Measurements from ENCODE around the gene RAI1. TPM values are rescaled to one million over a fixed set of nuclear protein-coding genes. Genes with fewer than 3 reads are reported as not detected.

The RAI1 gene
- total and polyA plus RNA-seq, 2 of the 13 experiments (the other 11 are each of a cell fraction or from before 2014, with no cell fraction given) = 3.4 to 5.2 TPM

DNA sequence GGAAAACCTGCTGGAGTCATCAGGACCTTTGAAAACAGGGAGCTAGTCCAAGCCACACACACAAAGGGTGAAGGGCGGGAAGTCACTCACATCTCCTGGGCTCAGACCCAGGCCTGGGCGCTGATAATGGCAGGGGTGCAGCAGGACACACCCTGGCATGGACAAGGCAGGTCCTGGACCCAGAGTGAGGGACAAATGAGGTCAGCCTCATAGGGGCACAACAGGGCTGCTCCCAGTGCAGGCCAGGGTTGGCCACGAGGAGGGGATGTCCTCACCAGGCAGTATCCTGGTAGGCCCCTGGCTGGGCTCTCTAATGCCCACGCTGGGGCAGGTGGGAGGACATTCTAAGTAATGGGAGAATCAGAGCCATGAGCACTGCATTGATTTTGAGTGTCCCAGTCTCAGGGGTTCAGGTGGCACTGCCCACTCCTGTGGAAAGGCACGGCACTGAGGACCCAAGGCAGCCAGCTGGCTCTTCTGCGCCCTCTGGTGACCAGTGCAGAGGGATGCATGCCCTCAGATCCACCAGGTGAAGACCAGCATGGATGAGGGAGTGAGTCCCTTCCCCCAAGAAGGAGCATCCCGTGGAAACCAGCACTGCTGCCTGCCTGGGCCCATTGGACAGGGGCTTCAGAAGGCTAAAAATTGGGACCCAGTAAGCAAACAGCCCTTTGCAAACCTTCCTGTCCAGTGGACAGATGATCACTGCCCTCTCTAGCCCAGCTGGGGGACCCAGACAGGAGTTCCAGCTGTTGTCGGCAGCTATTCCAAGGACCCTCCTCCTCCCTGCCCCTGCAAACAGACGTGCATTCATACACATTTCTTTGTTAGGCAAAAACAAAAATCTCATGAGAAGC, 178.9 kb downstream of the RAI1 start (continued):
- 0 out of 2 replicates have a peak, but pooled peaks have one; percentile 47 for TF ChIP-seq ZNF230 (CRISPR knock-in tag; IDR thresholded peaks at IDR 0.05)
- peak; percentile 36; the same call in 1 of the 2 replicates for TF ChIP-seq KDM5B (CRISPR knock-in tag; IDR thresholded peaks at IDR 0.05; ENCODE audit: borderline replicate concordance)
- TF ChIP-seq ZBTB42 (CRISPR knock-in tag; IDR thresholded peaks at IDR 0.05) = no peak
- TF ChIP-seq NR2F6 (IDR thresholded peaks at IDR 0.05) = no peak
- TF ChIP-seq NR2F6 (CRISPR knock-in tag; IDR thresholded peaks at IDR 0.05) = peak; percentile 54; the same call in 1 of the 2 replicates
- TF ChIP-seq, protein P1, sequence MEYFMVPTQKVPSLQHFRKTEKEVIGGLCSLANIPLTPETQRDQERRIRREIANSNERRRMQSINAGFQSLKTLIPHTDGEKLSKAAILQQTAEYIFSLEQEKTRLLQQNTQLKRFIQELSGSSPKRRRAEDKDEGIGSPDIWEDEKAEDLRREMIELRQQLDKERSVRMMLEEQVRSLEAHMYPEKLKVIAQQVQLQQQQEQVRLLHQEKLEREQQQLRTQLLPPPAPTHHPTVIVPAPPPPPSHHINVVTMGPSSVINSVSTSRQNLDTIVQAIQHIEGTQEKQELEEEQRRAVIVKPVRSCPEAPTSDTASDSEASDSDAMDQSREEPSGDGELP (IDR thresholded peaks at IDR 0.05; ENCODE audit: borderline replicate concordance, low read depth) = peak; percentile 35; the same call in 1 of the 2 replicates
- no peak for TF ChIP-seq FIP1L1 (IDR thresholded peaks at IDR 0.05; ENCODE audit: borderline replicate concordance, insufficient read depth, low read depth, low read length)
- TF ChIP-seq, protein P2, sequence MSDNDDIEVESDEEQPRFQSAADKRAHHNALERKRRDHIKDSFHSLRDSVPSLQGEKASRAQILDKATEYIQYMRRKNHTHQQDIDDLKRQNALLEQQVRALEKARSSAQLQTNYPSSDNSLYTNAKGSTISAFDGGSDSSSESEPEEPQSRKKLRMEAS (IDR thresholded peaks at IDR 0.05) = peak; percentile 52; the same call in 1 of the 2 replicates
- no peak for TF ChIP-seq HNF4G (IDR thresholded peaks at IDR 0.05; ENCODE audit: borderline replicate concordance, low read depth, low read length)
- no peak for TF ChIP-seq HNF4G (CRISPR knock-in tag; IDR thresholded peaks at IDR 0.05; ENCODE audit: borderline replicate concordance, low read depth)
- TF ChIP-seq, protein P3, sequence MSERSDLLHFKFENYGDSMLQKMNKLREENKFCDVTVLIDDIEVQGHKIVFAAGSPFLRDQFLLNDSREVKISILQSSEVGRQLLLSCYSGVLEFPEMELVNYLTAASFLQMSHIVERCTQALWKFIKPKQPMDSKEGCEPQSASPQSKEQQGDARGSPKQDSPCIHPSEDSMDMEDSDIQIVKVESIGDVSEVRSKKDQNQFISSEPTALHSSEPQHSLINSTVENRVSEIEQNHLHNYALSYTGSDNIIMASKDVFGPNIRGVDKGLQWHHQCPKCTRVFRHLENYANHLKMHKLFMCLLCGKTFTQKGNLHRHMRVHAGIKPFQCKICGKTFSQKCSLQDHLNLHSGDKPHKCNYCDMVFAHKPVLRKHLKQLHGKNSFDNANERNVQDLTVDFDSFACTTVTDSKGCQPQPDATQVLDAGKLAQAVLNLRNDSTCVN (CRISPR knock-in tag; IDR thresholded peaks at IDR 0.05; ENCODE audit: borderline replicate concordance) = 0 out of 2 replicates have a peak, but pooled peaks have one; percentile 43
- TF ChIP-seq, protein P4, sequence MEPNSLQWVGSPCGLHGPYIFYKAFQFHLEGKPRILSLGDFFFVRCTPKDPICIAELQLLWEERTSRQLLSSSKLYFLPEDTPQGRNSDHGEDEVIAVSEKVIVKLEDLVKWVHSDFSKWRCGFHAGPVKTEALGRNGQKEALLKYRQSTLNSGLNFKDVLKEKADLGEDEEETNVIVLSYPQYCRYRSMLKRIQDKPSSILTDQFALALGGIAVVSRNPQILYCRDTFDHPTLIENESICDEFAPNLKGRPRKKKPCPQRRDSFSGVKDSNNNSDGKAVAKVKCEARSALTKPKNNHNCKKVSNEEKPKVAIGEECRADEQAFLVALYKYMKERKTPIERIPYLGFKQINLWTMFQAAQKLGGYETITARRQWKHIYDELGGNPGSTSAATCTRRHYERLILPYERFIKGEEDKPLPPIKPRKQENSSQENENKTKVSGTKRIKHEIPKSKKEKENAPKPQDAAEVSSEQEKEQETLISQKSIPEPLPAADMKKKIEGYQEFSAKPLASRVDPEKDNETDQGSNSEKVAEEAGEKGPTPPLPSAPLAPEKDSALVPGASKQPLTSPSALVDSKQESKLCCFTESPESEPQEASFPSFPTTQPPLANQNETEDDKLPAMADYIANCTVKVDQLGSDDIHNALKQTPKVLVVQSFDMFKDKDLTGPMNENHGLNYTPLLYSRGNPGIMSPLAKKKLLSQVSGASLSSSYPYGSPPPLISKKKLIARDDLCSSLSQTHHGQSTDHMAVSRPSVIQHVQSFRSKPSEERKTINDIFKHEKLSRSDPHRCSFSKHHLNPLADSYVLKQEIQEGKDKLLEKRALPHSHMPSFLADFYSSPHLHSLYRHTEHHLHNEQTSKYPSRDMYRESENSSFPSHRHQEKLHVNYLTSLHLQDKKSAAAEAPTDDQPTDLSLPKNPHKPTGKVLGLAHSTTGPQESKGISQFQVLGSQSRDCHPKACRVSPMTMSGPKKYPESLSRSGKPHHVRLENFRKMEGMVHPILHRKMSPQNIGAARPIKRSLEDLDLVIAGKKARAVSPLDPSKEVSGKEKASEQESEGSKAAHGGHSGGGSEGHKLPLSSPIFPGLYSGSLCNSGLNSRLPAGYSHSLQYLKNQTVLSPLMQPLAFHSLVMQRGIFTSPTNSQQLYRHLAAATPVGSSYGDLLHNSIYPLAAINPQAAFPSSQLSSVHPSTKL (CRISPR knock-in tag; IDR thresholded peaks at IDR 0.05) = peak; percentile 39; the same call in 1 of the 2 replicates
- TF ChIP-seq, protein P5, sequence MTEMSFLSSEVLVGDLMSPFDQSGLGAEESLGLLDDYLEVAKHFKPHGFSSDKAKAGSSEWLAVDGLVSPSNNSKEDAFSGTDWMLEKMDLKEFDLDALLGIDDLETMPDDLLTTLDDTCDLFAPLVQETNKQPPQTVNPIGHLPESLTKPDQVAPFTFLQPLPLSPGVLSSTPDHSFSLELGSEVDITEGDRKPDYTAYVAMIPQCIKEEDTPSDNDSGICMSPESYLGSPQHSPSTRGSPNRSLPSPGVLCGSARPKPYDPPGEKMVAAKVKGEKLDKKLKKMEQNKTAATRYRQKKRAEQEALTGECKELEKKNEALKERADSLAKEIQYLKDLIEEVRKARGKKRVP (CRISPR knock-in tag; IDR thresholded peaks at IDR 0.05) = no peak
- TF ChIP-seq BORCS8-MEF2B (CRISPR knock-in tag; IDR thresholded peaks at IDR 0.05) = no peak
- peak; percentile 42 for TF ChIP-seq RXRA (CRISPR knock-in tag; IDR thresholded peaks at IDR 0.05)
- no peak for TF ChIP-seq ZNF678 (CRISPR knock-in tag; IDR thresholded peaks at IDR 0.05)
- no peak for TF ChIP-seq DPF2 (CRISPR knock-in tag; IDR thresholded peaks at IDR 0.05; ENCODE audit: borderline replicate concordance, low read depth)
- no peak for TF ChIP-seq JDP2 (CRISPR knock-in tag; IDR thresholded peaks at IDR 0.05; ENCODE audit: borderline replicate concordance)
- TF ChIP-seq RORA (CRISPR knock-in tag; IDR thresholded peaks at IDR 0.05) = no peak
- TF ChIP-seq PHF21A (CRISPR knock-in tag; IDR thresholded peaks at IDR 0.05) = no peak
- peak; percentile 61 for TF ChIP-seq SAP130 (CRISPR knock-in tag; IDR thresholded peaks at IDR 0.05; ENCODE audit: low read depth)
- TF ChIP-seq, protein P6, sequence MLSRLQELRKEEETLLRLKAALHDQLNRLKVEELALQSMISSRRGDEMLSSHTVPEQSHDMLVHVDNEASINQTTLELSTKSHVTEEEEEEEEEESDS (CRISPR knock-in tag; IDR thresholded peaks at IDR 0.05; ENCODE audit: borderline replicate concordance) = no peak
- 0 out of 2 replicates have a peak, but pooled peaks have one; percentile 13 for TF ChIP-seq FOXA3 (CRISPR knock-in tag; IDR thresholded peaks at IDR 0.05)

All from HepG2 (cell line).